IPS-NIHi7 (cell line): ENCODE data around the gene NPHP3.
"Not testable (repeated sequence)": the region's sequence is repeated elsewhere in the genome, so short reads cannot be mapped to it uniquely, and the experiment has no call there.

Experiments used
- DNase-seq: peaks from one replicate; pipeline ENCODE4 v3.0.0; 2012; ENCODE audit warnings: mixed read lengths; ENCODE audit errors: extremely low spot score

NPHP3 gene, protein sequence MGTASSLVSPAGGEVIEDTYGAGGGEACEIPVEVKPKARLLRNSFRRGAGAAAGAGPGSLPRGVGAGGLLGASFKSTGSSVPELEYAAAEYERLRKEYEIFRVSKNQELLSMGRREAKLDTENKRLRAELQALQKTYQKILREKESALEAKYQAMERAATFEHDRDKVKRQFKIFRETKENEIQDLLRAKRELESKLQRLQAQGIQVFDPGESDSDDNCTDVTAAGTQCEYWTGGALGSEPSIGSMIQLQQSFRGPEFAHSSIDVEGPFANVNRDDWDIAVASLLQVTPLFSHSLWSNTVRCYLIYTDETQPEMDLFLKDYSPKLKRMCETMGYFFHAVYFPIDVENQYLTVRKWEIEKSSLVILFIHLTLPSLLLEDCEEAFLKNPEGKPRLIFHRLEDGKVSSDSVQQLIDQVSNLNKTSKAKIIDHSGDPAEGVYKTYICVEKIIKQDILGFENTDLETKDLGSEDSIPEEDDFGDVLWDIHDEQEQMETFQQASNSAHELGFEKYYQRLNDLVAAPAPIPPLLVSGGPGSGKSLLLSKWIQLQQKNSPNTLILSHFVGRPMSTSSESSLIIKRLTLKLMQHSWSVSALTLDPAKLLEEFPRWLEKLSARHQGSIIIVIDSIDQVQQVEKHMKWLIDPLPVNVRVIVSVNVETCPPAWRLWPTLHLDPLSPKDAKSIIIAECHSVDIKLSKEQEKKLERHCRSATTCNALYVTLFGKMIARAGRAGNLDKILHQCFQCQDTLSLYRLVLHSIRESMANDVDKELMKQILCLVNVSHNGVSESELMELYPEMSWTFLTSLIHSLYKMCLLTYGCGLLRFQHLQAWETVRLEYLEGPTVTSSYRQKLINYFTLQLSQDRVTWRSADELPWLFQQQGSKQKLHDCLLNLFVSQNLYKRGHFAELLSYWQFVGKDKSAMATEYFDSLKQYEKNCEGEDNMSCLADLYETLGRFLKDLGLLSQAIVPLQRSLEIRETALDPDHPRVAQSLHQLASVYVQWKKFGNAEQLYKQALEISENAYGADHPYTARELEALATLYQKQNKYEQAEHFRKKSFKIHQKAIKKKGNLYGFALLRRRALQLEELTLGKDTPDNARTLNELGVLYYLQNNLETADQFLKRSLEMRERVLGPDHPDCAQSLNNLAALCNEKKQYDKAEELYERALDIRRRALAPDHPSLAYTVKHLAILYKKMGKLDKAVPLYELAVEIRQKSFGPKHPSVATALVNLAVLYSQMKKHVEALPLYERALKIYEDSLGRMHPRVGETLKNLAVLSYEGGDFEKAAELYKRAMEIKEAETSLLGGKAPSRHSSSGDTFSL (N-terminal part only)

DNA sequence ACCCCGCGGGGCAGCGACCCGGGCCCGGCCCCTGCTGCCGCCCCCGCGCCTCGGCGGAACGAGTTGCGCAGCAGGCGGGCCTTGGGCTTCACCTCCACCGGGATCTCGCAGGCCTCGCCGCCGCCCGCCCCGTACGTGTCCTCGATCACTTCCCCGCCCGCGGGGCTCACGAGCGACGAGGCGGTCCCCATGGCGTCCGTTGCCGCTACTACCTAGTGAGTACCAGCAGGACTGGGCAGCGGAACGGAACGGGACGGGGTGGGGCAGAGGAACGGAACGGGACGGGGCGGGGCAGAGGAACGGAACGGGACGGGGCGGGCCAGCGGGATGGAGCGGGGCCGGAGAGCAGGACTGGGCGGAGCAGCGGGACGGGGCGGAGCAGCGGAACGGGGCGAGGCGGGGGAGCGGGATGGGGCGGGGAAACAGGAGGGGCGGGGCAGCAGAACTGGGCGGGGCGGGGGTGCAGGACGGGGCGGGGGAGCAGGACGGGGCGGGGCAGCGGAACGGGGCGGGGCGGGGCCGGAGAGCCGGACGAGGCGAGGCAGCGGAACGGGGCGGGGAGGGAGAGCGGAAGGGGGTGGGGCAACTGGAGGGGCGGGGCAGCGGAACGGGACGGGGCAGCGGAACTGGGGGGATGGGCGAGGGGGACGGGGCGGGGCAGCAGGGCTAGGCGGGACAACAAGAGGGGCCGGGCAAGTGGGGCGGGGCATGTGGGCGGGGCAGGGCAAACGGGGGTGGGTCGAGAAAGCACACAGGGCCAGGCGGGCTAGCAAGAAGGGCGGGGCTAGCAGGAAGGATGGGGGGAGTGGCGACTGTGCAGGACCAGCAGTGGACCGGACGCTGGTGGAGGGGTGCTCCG is at the start of gene NPHP3:
NPHP3 (minus strand) TSS at position 245 of the 859 bp plus-strand sequence; CDS start at position 191, 54 bp downstream.
- DNase-seq = peak; percentile 98

DNA sequence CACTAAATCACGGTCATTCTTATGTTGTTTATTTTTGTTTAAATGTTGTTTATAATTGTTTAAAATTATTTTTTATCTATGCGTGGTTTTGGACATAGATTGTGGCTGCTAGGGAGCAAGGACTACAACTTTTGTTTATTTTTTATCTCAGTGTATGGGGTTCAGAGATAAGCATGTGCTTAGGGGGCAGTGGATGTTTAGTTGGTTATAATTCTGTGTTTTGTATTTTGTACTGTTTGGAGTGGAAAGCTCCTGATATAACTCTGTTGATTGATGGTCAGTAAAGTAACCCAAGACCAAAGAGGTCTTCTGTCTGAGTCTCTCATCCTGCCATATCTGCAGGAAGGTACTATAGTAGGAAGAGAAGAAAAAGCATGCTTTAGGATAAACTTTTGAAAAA is 36.5 kb upstream of the NPHP3 start:
- DNase-seq = no peak

DNA sequence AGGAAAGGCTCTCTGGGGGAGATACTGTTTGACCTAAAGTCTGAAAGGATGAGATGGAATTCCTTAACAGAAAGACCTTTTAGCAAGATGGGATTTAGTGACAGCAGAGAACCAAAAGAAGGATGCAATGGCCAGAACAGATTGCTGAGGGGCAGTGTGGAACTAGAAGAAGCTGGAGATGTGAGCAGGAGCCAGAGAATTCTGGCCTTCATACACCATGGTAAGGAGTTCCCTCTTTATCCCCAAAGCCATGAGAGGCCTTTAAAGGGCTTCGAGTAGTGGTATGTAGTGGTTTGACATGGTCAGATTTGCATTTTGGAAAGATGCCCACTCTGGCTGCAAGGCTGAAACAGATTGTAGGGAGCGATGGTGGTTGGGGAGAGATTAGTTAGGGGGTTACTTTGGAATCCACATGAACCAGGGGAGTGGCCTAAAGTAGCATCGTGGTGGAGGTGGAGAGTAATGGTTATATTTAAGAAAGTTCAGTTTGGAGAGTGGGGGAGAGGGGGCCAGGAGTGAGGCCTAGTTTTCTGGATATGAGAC is 34.0 kb upstream of the NPHP3 start:
- DNase-seq = no peak

DNA sequence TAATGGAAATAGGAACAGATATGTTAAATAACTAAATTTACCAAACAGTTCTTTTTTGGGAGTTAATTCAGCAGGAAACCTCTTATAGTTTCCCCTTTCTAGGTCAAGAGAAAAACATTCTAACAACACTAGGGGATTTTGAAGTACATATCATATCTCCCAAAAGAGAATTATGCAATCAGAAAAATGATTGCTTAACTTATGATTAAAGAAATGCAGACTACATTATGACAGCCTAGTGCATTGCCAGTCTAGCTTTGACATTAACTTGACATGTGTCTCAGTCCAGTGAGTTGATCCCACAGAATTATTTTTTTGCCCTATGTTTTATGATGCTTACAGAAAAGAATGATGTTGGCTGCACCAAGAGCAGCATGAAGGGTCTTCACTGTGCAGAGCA is 31.7 kb upstream of the NPHP3 start:
- DNase-seq = no peak

DNA sequence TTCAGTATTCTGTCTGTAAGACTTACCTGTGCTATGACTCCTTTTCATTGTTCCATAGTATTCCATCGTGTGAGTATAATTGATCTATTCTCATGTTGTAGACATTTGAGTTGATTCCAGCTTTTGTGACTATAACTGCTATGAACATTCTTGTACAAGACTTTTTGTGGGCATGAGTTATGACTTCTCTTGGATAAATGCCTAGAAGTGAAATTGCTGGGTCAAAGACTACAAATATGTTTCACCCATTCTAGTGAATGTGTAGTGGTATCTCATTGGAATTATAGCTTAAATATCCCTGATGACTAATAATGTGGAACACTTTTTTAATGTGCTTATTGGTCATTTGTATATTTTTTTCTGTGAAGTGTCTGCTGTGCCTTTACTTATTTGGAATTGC is 27.6 kb upstream of the NPHP3 start:
- no peak for DNase-seq

DNA sequence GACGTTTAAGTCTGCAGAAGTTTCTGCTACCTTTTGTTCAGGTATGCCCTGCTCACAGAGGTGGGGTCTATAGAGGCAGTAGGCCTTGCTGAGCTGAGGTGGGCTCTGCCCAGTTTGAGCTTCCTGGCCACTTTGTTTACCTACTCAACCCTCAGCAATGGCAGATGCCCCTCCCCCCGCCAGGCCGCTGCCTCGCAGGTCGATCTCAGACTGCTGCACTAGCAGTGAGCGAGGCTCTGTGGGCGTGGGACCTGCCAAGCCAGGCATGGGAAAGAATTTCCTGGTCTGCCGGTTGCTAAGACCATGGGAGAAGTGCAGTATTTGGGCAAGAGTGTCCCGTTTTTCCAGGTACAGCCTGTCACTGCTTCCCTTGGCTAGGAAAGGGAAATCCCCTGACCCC is 24.5 kb upstream of the NPHP3 start:
- not testable (repeated sequence) for DNase-seq

DNA sequence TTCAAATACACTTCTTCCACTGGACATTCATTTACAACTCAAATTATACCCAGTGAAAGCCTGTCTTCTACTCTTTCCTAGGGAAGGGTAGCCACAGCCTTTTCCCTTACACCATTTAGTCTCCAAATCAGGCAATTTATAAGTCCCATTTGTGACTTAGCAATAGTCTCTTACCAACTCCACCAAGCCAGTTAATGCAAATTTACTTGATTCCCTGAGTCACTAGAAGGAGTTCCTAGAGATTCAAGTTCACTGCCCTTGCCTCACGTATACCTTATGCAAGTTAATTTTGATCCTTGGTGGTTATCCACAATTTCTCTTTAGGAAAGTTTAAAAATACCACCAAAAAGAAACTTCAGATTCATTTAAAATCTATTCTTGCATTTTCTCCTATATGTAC is 16.1 kb upstream of the NPHP3 start:
- no peak for DNase-seq

DNA sequence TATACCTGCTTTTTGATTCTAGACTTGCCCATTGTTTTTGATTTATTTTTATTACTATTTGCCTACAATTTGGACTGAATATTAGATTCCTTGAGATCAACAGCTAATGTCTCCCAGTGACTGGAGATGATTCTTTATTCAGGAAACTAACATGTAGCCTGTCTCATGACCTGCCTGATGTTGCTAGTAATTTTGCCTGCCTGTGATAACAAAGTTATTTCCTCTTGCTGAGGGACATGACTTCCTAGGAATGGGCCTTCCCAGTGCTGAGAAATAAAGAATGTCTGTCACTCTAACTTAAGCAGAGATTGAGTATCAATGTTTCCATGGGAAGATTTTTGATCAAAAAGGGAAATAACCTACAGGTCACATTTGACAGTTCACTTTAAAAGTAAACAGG is 13.4 kb upstream of the NPHP3 start:
- no peak for DNase-seq

DNA sequence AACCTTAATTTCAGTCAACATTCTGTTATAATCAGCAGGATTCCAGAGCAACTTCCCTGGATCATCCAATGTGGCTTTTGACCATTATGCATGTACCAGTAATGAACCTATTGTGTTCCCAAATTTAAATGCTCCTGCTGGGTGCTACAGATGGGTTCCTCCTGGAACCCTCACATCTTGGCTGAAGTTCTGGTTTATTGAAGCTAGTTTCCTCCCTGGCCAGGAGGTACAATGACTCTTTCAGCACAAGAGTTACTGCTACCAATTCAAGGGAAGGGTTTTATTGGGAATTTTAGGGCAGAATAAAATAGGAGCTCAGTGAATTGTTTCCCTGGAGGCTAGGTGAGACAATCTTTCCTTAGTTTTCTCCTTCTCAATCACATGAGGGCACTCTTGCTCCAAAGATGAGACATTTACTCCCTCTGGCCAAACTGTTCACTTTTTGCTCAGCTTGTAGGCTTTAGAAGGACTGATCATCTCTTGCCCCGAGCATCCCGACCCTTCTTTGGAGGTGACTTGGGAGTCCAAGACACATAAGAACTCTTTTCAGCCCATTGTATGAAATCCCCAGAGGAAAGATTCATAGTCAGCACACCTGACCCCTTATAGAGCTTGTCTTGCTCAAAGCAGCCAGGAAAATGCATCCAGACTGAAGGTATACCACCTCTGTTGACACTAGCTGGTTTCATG is 8.8 kb upstream of the NPHP3 start:
- DNase-seq = peak; percentile 58

DNA sequence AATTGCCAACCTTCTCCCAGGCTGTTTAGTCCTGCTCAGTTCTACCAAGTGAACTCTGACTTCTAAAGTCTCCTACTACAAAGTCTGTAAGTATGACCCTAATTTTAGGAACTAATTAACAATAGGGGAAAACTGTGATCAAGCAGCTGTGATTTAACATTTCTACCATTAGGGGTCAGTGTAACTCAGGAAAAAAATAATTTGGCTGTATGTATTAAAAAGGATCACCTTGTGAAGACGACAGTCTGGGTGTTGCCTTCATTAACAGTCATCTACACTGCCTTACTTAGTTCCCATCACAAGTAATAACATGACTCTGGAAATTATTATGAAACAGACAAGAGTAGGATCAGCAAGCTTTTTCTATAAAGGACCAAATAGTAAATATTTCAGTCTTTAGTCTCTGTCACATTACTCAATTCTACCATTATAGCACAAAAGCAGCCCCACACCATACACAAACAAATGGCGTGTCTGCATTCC is 4.2 kb upstream of the NPHP3 start:
- DNase-seq = peak; percentile 27

DNA sequence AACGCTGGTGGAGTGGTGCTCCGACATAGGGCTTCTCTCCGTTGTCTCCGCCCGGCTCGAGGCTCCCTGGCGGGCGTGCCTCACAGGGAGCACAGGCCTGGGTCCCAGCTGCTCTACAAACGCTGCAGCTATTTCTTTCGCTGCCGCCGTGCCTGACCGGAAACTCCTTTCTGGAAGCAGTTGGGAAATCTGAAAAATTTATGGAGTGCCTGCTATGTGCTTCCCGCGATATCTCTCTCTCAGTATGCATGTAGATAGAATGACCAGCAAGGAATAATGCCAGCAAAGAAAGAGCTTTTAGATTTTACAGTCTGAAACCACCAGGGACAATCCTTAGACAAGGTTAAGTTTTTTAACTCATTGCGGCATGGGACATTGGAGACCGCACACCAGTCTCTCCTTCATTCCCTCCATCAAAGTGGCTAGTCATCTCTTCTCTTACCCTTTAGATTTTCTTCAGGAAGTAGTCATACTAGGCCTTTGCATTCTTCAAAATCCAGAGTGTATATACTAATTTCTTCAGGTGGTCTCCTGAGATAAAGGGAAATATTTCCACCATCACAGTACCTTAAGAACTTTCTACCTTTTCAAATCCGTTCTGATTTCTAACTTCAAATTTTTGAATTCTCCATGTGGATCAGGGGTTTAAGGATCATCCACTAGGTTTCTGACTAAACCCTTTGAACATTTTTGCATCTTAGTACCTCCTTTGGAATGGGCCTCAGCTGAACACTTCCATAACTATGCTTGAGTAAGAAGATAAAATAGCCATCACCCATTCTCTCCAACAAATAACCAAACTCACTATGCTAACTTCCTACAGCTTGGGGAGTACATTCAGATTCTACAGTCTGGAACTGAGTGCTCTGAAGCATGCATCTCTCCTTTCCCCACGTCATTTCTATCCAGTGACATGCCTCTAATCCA is 1.1 kb upstream of the NPHP3 start:
- no peak for DNase-seq

DNA sequence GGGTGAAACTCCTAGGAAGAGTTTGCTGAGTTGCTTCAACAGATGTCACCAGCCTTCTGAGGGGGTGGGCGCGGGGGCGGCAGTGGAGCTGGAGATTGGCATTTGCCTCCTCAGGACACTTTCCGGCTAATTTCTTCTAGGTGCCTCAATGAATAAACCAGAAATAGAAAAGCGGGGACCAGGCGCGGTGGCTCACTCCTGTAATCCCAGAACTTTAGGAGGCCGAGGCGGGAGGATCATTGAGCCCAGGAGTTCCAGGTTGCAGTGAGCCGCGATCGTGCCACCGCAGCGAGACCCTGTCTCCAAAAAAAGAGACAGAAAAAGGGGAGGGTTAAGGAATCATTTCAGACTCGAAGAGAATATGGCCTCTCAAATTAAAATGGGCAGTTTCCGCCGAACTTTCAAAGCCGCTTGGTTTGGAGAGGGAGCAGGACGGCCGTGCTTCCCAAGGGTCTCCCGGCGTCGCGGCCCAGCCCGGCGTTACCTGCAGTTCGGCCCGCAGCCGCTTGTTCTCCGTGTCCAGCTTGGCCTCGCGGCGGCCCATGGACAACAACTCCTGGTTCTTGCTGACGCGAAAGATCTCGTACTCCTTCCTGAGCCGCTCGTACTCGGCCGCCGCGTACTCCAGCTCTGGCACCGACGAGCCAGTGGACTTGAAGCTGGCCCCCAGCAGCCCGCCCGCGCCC is 587 bp downstream of the NPHP3 start:
- DNase-seq = peak; percentile 53

DNA sequence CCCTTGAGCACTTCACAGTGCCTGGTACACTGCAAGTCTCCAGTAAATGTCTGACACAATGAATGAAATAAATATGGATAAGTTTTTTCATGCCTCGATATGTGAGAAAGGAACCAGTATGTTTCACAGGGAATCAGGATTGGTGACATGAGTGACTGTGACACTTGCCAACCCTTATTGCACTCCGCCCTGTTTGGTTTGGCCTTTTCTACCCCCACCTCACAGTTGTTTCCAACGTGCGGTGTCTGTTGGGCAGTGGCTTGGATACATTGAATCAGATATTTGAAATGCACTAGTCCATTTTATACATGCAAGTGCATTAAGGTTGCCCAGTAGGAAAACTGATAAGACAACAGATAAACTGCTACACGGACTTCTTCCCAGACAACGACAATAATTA is 2.0 kb downstream of the NPHP3 start:
- DNase-seq = no peak

DNA sequence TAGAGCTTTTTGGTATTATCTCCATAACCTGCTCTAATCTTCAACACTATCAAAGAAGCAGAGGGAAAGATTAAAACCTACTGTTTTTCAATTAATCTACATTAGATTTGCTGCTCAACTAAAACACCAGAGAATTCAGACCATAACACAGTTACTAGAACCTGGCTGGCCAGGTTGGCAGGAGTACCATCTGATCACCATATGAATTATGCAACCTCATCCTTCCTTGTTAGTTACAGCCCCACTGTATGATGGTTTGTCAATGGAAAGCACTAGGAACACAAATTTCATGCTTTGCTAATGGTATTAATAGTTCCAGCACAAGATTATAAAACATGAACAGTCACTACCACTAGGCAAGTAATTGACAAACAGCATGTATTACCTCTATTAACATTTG is 5.8 kb downstream of the NPHP3 start:
- DNase-seq = no peak

DNA sequence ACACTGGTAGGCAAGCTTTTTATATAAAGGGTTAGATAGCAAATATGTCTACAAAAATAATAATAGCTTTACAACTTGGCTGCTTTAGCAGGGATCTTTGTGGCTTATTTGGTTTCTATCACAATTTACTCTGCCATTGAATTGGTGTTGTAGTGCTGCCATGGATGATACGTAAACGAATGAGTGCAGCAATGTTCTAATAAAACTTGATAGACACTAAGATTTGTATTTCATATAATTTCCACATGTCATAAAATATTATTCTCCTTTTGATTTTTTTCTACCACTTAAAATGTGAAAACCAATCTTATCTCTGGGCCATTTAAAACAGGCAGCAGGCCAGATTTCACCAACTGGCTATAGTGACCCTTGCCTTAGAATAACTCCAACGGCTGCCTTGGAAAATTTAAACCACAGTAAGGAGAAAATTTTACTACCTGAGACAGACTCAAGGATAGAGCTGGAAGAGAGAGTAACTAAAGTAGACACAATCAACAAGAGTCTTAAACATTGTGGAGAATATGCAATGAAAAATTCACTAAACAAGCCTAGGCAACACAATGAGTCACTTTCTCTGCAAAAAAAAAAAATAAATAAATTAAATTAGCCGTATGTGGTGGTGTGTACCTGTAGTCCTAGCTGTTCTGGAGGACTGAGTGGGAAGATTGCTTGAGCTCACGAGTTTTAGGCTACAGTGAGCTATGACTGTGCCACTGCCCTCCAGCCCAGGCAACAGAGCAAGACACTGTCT is 8.1 kb downstream of the NPHP3 start:
- no peak for DNase-seq

DNA sequence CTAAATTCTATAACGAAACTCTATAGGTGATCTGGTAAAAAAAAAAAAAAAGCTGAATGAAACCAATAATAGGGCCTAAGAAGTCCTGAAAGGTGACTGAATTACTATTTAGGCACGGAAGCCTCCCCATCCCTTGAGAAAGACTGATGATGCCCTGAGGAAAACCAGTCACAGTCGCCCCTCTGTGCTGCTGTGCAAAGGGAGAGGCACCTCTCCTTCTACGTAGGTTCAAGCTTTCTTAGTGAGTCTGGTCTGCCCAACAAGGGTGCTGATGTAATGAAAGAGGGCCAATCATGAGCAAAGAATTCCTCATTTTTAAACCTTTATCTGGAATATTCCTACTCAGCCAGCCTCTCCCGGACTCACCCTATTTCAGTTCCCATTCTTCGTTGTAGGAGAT is 11.9 kb downstream of the NPHP3 start:
- no peak for DNase-seq

DNA sequence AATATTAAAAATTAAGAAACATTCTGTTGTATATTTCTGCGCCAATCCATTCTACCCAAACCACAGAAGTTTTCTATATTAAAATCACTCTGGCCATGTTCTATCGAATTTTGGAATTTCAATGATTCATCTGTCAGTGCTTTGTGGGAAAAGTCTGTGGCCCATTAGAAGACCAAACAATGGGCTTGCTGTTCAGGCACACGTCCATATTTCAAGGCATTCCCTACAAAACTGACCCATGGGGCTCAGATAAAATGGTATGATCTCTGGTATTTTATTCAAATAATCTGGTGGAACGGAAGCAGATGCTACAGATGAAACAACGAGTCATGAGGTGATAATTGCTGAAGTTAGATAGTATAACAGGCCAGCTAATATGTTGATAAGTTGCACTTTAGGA is 12.4 kb downstream of the NPHP3 start:
- DNase-seq = no peak

DNA sequence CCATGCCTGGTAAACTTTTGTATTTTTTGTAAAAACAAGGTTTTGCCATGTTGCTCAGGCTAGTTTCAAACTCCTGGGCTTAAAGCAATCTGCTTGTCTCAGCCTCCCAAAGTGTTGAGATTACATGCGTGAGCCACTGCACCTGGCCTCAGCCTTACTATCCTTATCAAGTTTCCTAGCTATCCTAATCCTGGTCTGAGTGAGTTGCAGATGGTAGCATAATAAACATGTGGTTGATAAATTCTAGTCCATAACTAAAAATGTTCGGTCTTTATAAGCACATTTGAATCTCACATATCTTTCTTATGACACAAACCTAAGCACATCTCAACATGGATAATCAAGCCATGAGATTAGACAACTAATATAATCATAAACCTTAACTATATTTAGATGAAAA is 18.5 kb downstream of the NPHP3 start:
- no peak for DNase-seq
